ENCODE measurements around the gene EXD3.

EXD3 gene

DNA sequence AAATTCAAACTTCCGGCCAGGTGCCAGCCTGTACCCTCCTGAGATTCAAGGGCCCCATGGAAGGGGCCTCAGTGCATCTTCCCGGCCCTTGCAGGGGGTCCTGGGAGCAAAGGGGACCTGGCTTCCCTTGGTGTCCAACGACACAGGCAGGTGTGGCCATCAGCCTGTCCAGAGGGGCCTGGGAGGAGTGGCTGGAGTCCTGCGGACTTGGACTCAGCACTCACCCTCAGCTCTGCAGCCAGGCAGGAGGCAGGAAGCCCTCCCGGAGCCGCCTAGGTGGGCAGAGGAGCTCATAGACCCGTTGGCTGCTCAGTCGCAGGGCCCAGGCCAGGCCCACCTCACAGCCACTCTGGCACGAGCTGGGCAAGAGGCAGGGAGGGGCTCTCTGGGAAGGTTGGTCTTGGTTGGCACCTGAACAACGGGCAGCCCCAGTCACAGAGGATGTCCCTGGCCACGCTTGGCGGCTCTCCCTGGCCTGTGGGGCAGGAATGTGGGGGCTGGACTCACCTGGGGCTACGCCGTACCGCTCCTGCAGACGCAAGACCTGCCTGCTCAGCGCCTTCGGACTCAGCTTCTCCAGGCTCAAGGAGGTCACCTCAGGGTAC is 67.1 kb downstream of the EXD3 start:
- TF ChIP-seq, protein P1, sequence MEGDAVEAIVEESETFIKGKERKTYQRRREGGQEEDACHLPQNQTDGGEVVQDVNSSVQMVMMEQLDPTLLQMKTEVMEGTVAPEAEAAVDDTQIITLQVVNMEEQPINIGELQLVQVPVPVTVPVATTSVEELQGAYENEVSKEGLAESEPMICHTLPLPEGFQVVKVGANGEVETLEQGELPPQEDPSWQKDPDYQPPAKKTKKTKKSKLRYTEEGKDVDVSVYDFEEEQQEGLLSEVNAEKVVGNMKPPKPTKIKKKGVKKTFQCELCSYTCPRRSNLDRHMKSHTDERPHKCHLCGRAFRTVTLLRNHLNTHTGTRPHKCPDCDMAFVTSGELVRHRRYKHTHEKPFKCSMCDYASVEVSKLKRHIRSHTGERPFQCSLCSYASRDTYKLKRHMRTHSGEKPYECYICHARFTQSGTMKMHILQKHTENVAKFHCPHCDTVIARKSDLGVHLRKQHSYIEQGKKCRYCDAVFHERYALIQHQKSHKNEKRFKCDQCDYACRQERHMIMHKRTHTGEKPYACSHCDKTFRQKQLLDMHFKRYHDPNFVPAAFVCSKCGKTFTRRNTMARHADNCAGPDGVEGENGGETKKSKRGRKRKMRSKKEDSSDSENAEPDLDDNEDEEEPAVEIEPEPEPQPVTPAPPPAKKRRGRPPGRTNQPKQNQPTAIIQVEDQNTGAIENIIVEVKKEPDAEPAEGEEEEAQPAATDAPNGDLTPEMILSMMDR (IDR thresholded peaks at IDR 0.05; ENCODE audit: low read depth, low read length), result no peak
- H3K4me3 ChIP-seq (ENCODE audit: low read depth, low read length), result no peak overlapping the region
- H3K27ac ChIP-seq, result no peak overlapping the region
- peaks cover 13% of the 10 kb centered on the region for H3K9me3 ChIP-seq (ENCODE audit: severe bottlenecking)
- no peaks in the 10 kb centered on the region for H3K27me3 ChIP-seq (ENCODE audit: insufficient read depth, low read depth, severe bottlenecking)
- no peaks in the 10 kb centered on the region for H3K36me3 ChIP-seq
- no peak for DNase-seq

DNA sequence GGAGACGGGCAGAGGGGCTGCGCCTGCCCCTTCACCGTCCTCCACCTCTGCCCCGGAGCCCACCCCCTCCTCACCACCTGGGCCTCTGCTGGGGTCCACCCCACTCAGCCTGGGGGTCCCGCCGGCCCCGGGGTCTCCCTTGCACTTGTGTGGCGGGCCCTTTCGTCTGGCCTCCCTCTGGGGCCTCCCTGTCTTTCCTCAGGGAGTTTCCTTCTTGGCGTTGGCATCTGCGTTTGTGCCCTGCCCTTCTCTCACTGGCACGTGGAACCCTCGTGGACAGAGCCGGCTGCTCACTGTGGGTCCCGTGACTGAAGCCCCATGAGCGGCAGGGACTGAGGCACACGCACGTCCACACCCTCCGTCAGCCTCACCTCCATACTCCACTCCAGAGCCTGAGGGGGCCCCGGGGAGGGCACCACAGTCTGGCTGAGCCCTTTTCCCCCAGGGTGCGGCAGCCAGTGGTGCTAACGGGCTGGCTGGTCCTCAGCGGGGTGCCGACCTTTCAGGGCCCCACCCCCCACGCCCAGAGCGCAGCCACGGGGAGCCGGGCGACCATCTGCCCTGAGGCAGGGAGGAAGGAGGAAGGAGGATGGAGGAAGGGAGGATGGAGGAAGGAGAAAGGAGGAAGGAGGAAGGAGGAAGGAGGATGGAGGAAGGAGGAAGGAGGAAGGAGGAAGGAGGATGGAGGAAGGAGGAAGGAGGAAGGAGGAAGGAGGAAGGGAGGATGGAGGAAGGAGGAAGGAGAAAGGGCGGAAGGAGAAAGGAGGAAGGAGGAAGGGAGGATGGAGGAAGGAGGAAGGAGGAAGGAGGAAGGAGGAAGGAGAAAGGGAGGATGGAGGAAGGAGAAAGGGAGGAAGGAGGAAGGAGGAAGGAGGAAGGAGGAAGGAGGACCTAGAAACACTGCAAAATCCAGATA is 67.9 kb downstream of the EXD3 start:
- Histone ChIP-seq H3K4me3 (ENCODE audit: low read depth, low read length) (no peak overlapping the region), H3K27me3 (ENCODE audit: insufficient read depth, low read depth, severe bottlenecking) (no peaks in the 10 kb centered on the region), H3K9me3 (ENCODE audit: severe bottlenecking) (peaks cover 13% of the 10 kb centered on the region), H3K27ac (no peak overlapping the region), H3K36me3 (no peaks in the 10 kb centered on the region)
- TF ChIP-seq, protein P1 (IDR thresholded peaks at IDR 0.05; ENCODE audit: low read depth, low read length), result no peak
- DNase-seq, result no peak

DNA sequence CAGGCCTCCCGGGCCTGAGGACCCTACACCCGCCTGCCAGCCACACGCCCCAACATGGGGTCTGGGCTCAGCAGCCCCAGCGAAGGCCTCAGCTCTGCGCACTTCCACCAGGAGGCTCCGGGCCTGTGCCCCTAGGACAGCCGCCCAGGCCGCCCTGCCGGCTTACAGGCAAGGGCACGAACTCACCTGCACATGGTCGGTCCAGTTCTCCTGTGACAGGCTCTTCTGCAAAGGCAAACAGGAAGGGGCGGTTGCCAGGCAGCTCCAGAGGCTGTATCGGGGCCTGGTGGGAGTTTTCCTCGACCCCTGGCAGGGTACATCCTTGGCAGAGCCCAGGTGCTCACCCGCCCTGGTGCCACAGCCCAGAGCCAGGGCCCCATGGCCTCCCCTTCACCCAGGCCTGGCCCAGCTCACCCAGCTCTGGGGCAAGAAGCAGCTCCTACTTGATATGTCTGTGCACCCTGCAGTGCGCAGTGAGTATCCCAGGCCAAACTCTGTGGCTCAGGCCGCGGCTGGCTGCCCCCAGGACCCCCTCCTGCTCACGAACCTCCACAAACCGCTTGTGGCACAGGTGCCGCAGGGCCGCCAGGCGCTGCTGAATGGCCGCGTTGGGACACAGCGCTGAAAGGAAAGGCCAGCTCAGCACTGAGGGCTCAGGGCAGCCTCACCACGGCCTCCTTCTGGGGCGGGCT is 68.7 kb downstream of the EXD3 start:
- TF ChIP-seq, protein P1 (IDR thresholded peaks at IDR 0.05; ENCODE audit: low read depth, low read length), result no peak
- H3K27me3 ChIP-seq (ENCODE audit: insufficient read depth, low read depth, severe bottlenecking), result no peaks in the 10 kb centered on the region
- no peak overlapping the region for H3K4me3 ChIP-seq (ENCODE audit: low read depth, low read length)
- no peak for DNase-seq
- H3K9me3 ChIP-seq (ENCODE audit: severe bottlenecking), result peaks cover 13% of the 10 kb centered on the region
- no peak overlapping the region for H3K27ac ChIP-seq
- H3K36me3 ChIP-seq, result no peaks in the 10 kb centered on the region

DNA sequence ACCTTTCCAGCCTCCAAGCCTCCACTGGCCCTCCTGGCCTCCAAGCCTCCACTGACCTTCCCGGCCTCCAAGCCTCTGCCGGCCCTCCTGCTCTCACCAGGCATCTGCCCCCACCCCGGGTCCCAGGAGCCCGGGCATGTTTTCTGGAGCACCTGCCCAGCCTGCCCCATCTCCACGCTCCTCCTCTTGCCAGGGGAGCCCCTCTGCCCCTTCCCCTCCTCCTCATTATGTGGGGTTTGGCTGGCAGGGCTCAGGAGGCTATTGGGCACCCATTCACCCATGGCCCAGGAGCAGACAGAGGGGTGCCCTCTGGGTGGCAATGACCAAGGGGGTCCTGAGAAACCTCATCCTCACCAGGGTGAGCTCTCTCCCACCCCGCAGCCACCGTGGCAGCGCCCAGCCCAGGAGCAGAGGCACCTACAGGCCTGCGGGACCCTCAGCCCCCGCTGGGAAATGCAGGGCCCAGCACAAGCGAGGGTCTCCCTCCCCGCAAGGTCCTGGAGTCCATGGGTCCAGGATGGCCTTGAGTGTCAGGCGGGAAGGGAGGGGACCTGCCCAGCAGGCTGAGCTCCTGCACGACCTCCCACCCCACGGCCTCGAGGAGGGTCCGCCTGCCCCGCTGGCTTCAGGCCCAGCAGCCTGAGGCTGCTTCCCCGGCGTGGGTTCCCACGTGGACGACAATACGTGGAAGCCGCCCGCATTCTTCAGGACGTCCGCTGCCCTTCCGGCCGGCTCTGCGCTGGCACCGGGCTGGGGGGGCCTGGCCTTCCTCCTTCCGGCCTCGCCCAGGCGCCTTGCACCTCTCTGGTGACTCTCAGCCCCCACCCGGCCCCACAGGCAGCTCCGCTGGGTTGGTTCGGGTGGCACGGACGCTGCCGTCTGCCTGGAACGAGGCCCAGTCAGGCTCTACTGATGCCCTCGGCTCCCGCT is 69.5 kb downstream of the EXD3 start:
- peaks cover 13% of the 10 kb centered on the region for H3K9me3 ChIP-seq (ENCODE audit: severe bottlenecking)
- no peaks in the 10 kb centered on the region for H3K36me3 ChIP-seq
- no peak for DNase-seq
- no peak overlapping the region for H3K4me3 ChIP-seq (ENCODE audit: low read depth, low read length)
- H3K27ac ChIP-seq, result no peak overlapping the region
- TF ChIP-seq, protein P1 (IDR thresholded peaks at IDR 0.05; ENCODE audit: low read depth, low read length), result no peak
- H3K27me3 ChIP-seq (ENCODE audit: insufficient read depth, low read depth, severe bottlenecking), result no peaks in the 10 kb centered on the region

DNA sequence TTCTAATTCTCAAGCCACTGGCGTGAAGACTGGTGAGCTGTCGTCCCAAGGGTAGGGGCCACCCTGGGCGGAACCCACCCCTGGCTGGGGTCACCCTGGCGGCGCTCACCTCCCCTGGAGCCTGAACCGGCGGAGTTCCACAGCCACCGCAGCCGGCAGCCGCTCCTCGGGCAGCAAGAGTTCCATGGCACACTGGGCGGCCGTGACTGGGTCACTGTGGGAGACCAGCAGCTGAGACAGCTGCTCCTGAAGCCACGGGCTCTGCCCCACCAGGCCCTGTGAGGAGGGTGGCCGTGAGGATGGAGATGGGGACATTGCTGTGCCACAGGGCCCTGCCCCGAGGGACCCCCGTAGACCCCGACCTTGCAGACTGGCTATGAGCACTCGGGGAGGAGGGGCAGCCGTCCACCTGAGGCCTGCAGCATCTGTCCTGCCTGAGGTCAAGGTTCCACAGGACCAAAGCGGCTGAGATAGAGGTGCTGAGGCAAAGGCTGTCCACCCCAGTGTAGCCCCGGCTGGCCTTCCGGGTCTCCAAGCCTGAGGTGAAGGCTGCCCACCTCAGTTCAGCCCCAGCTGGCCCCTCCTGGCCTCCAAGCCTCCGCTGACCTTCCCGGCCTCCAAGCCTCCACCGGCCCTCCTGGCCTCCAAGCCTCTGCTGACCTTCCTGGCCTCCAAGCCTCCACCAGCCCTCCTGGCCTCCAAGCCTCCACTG is 70.3 kb downstream of the EXD3 start:
- no peak overlapping the region for H3K27ac ChIP-seq
- peaks cover 13% of the 10 kb centered on the region for H3K9me3 ChIP-seq (ENCODE audit: severe bottlenecking)
- no peaks in the 10 kb centered on the region for H3K27me3 ChIP-seq (ENCODE audit: insufficient read depth, low read depth, severe bottlenecking)

More for the DNA sequence above, 70.3 kb downstream of the EXD3 start:
- TF ChIP-seq, protein P1 (IDR thresholded peaks at IDR 0.05; ENCODE audit: low read depth, low read length), result no peak
- Histone ChIP-seq H3K36me3 (no peaks in the 10 kb centered on the region), H3K4me3 (ENCODE audit: low read depth, low read length) (no peak overlapping the region)
- no peak for DNase-seq

Measured in WERI-Rb-1 (cell line).